IPS DF 19.7 (cell line): ENCODE data around the gene SH3BP2.
"Not testable (repeated sequence)": the region's sequence is repeated elsewhere in the genome, so short reads cannot be mapped to it uniquely, and the experiment has no call there.

Experiments
- DNase-seq: peaks from one replicate; pipeline ENCODE4 v3.0.0-alpha.2; 2013; ENCODE audit warnings: low read depth, low spot score

Gene SH3BP2

GRCh38 chr4:2762486-2763370, 30.2 kb upstream of the SH3BP2 start:
- DNase-seq = not testable (repeated sequence)

DNA sequence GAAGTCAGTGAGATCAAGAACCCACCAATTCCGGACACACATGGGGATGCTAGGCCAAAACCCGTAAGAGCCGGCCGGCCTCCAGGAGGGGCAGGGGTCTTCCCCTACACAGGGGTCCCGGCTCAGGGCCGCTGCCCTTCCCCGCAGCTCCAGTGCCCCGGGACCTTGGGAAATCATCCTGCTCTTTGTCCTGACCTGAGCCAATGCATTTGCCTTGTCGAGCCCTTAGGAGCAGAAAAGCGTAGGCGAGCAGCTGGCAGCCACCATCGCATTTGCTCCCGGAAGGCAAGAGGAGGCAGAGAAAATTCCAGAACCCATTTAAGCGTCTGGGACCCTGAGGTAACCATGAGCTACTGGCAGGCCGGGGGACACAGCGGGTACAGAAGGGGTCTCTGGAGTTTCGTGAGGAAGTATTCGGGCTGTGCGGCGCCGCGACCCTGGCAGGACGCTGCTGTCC, 29.3 kb upstream of the SH3BP2 start:
- no peak for DNase-seq

DNA sequence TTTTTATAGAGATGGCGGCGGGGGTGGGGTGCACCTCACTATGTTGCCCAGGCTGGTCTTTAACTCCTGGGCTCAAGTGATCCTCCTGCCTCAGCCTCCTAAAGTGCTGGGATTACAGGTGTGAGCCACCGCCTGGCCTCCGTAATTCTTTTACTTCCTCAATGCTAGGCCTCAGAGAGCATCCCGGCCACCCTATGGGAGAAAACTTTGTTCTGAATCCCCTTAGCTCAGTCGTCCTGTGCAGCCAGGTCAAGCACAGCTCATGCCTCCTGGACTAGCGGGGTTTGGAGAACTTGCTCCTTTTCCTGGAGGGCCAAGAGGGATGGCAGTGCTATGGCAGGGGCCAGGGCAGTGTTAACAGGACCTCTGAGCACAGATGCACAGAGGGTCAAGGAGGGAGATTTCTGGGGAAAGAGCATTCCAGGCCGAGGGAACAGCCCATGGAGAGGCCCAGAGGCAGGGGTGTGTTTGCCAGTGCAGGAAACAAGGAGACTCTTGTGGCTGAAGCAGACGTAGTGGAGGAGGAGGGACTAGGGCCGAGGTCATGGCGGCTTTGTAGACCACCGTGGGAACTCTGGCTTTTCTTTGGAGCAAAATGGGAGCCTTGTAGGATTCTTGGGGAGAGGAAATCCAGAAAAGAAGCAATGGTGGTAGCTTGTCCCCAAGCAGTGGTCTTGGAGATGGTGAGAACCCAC, 26.9 kb upstream of the SH3BP2 start:
- DNase-seq = no peak

GRCh38 chr4:2767046-2767704, 25.7 kb upstream of the SH3BP2 start:
- DNase-seq = no peak

DNA sequence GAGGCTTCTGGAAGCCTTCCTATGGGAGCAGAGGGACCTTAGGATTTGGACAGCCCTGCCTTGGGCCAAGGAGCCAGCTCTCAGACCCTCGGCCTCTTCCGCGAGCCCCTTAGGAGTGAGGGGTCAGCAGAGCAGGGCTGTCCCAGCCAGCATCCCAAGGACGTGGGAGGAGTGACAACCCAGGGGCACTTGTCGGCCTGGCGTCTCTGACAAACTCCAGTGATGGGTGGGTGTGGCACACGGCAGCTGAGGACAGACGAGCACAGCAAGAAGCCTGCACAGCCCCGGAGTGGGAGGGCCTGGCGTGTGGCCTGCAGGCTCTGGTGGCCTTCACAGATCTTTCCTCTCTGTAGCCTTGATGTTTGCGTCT, 25.2 kb upstream of the SH3BP2 start:
- no peak for DNase-seq

- DNase-seq = no peak
Measured at GRCh38 chr4:2768124-2768523, 24.8 kb upstream of the SH3BP2 start.

- no peak for DNase-seq
Measured at GRCh38 chr4:2768921-2769336, 24.0 kb upstream of the SH3BP2 start.

GRCh38 chr4:2771264-2771663, 21.6 kb upstream of the SH3BP2 start:
- no peak for DNase-seq

- not testable (repeated sequence) for DNase-seq
Measured at GRCh38 chr4:2780643-2781042, 12.2 kb upstream of the SH3BP2 start.

- DNase-seq = no peak
Measured at GRCh38 chr4:2781911-2782310, 11.0 kb upstream of the SH3BP2 start.

DNA sequence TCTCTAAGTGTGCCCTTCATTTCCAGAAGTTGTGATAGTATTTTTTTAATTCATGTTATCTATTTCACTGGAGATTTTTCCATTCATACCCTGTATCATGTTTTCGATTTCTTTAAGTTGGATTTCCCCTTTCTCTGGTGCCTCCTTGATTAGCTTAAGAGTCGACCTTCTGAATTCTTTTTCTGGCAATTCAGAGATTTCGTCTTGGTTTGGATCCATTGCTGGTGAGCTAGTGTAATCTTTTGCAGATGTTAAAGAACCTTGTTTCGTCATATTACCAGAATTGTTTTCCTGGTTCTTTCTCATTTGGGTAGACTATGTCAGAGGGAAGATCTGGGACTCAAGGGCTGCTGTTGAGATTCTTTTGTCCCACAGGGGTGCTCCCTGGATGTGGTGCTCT, 9.1 kb upstream of the SH3BP2 start:
- DNase-seq = no peak

DNA sequence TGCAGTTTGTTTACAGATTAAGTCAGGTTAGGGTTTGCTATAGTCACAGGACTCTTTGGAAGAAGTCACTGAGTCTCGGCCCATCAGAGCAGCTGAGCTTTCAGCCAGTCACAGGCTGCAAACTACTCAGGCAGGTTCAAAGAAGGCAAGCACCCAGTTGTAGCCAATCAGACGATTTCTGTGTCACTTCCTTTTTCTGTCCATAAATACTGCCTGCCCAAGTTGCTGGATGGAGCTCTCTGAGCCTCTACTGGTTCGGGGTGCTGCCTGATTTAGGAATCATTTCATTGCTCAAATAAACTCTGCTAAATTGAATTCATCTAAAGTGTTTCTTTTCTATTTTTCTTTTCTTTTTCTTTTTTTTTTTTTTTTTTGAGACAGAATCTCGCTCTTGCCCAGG, 7.3 kb upstream of the SH3BP2 start:
- DNase-seq = no peak

DNA sequence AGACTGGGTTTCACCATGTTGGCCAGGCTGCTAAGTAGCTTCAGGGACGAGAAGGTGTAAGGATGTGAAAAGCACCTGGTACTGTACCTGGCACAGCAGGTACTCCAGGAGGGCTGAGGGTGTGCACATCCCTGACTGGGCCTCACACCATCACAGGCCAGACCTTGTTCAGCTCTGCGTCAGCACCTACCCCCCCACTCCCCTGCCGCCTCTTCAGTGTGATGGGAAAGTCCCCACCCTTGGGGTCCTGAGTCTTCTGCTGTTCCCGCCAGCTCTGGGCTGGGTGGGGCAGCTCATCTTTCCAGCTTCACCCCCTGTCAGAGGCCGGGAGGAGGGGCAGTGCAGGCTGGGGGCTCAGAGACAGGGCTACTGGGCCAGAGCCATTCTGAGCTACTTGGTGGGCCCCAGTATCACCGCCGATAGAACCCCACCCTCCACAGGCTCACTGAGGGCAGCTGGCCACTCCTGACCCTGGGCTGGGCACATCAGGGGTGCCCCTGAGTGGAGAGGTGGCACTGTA, 6.7 kb upstream of the SH3BP2 start:
- DNase-seq = no peak

DNA sequence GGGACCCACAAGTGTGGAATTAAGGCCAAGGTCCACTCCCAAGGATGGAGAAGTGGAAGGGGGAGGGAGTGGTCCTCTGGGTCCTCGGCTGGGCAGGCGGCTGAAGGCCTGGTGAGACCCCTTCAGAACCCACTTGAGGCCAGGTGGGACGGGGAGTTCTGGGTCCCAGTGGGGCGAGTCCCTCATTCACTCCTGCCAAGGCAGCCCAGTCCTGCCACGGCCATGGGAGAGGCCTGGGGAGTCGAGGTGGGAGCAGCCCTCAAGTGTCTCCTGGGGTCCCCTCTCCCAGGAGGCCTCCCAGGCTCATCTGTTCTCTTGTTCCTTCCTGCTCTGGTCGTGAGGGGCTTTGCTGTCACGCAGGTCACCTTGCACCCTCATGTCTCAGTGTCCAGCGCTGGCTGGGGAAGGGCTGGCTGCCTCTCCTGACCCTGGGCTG, 6.1 kb upstream of the SH3BP2 start:
- no peak for DNase-seq

GRCh38 chr4:2787230-2788100, 5.4 kb upstream of the SH3BP2 start:
- DNase-seq = no peak

GRCh38 chr4:2788101-2788500, 4.8 kb upstream of the SH3BP2 start:
- no peak for DNase-seq

- no peak for DNase-seq
Measured at GRCh38 chr4:2788532-2789103, 4.3 kb upstream of the SH3BP2 start.

GRCh38 chr4:2789351-2789750, 3.5 kb upstream of the SH3BP2 start:
- DNase-seq = no peak

DNA sequence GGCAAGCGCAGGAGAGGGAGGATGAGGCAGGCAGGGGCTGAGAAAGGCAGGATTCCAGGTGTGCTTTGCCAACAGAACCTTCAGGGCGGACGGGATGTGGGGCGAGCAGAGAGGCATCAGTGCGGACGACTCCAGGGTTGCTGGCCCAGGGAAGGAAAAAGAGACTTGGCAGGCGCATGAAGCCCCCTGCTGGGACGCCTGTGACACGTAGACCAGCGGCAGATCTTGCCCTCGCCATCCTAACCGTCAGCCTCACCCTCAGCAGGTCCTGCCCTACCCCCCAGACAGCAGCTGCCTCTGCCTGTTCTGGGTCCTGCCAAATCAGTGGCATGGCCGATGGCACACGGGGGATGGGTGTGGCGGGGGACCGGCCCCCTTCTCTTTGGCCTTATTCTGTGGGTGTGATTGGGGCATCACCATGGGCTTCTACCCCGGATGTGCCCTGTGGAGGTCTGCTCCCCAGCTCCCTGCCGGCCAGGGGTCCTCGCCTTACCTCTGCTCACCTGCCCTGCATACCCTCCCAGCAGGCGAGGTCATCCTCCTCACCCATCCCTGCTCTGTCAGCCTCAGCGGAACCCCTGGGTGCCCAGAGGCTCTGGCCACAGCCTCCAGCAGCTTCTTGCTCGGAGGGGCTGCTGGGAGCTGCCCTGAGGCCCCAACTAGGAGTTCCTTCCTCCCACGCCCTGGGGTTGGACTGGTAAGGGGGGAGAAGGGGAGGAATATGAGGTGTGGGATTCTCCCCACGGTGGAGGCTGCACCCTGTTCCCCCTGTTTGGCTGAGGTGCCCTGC, 2.9 kb upstream of the SH3BP2 start:
- DNase-seq = no peak
